HEK293 (cell line): ENCODE results near the gene NPAS1.

Experiments used
- CTCF ChIP-seq: fragments of 450-650 bp; formaldehyde crosslinking; IDR thresholded peaks from 2 replicates; pipeline ENCODE4 v1.5.1; 2016; ENCODE audit warnings: missing biosample characterization, missing genetic modification characterization
- GLI2 ChIP-seq: fragments of 450-650 bp; formaldehyde crosslinking; IDR thresholded peaks from 2 replicates; pipeline ENCODE4; 2017; ENCODE audit warnings: missing biosample characterization, missing genetic modification characterization, low read depth, borderline replicate concordance
- KLF10 ChIP-seq: fragments of 450-650 bp; IDR thresholded peaks from 2 replicates; pipeline ENCODE4 v1.5.1; 2018; ENCODE audit warnings: missing biosample characterization, mild to moderate bottlenecking, missing genetic modification characterization
- KLF16 ChIP-seq: fragments of 450-650 bp; formaldehyde crosslinking; IDR thresholded peaks from 2 replicates; pipeline ENCODE4 v1.5.1; 2017; ENCODE audit warnings: missing biosample characterization, missing genetic modification characterization
- PRDM10 ChIP-seq: fragments of 450-650 bp; formaldehyde crosslinking; IDR thresholded peaks from 2 replicates; pipeline ENCODE4 v1.5.1; 2016; ENCODE audit warnings: missing biosample characterization, missing genetic modification characterization
- PRDM2 ChIP-seq: fragments of 450-650 bp; formaldehyde crosslinking; IDR thresholded peaks from 2 replicates; pipeline ENCODE4 v1.5.1; 2016; ENCODE audit warnings: missing biosample characterization, missing genetic modification characterization, borderline replicate concordance
- SCRT1 ChIP-seq: fragments of 450-650 bp; formaldehyde crosslinking; IDR thresholded peaks from 2 replicates; pipeline ENCODE4 v1.5.1; 2016; ENCODE audit warnings: missing biosample characterization, missing genetic modification characterization, borderline replicate concordance
- ZBTB44 ChIP-seq: fragments of 450-650 bp; IDR thresholded peaks from 2 replicates; pipeline ENCODE4 v1.5.1; 2018; ENCODE audit warnings: missing biosample characterization, mild to moderate bottlenecking, missing genetic modification characterization
- ZBTB7A ChIP-seq: fragments of 450-650 bp; formaldehyde crosslinking; IDR thresholded peaks from 2 replicates; pipeline ENCODE4 v1.5.1; 2016; ENCODE audit warnings: low read depth, missing biosample characterization, missing genetic modification characterization
- ZNF2 ChIP-seq: fragments of 450-650 bp; formaldehyde crosslinking; IDR thresholded peaks from 2 replicates; pipeline ENCODE4 v1.5.1; 2016; ENCODE audit warnings: missing biosample characterization, missing genetic modification characterization
- ZNF274 ChIP-seq, 2 experiments: fragments of 200-500 bp in 1 of 2; fragments of 450-650 bp in 1 of 2; sonication (Bioruptor generic) in 1 of 2; formaldehyde crosslinking in 1 of 2; IDR thresholded peaks; 2 replicates each; pipeline versions ENCODE4 v1.5.1 to v1.6.1; 2014 to 2016; ENCODE audit warnings: borderline replicate concordance in 1 of 2, inconsistent platforms in 1 of 2, low read length in 1 of 2, missing biosample characterization in 1 of 2, missing genetic modification characterization in 1 of 2
- TF ChIP-seq, protein P1 (sequence below): fragments of 450-650 bp; formaldehyde crosslinking; IDR thresholded peaks from 2 replicates; pipeline ENCODE4 v1.5.1; 2017; ENCODE audit warnings: missing biosample characterization, missing genetic modification characterization
- TF ChIP-seq, protein P2 (sequence below): fragments of 450-650 bp; formaldehyde crosslinking; IDR thresholded peaks from 2 replicates; pipeline ENCODE4 v1.5.1; 2017; ENCODE audit warnings: missing biosample characterization, mild to moderate bottlenecking, missing genetic modification characterization, moderate library complexity
- TF ChIP-seq, protein P3 (sequence below): fragments of 450-650 bp; formaldehyde crosslinking; conservative IDR thresholded peaks from 2 replicates; pipeline ENCODE4 v1.5.1; 2016; ENCODE audit warnings: low read depth, missing biosample characterization, missing genetic modification characterization

NPAS1 gene

DNA sequence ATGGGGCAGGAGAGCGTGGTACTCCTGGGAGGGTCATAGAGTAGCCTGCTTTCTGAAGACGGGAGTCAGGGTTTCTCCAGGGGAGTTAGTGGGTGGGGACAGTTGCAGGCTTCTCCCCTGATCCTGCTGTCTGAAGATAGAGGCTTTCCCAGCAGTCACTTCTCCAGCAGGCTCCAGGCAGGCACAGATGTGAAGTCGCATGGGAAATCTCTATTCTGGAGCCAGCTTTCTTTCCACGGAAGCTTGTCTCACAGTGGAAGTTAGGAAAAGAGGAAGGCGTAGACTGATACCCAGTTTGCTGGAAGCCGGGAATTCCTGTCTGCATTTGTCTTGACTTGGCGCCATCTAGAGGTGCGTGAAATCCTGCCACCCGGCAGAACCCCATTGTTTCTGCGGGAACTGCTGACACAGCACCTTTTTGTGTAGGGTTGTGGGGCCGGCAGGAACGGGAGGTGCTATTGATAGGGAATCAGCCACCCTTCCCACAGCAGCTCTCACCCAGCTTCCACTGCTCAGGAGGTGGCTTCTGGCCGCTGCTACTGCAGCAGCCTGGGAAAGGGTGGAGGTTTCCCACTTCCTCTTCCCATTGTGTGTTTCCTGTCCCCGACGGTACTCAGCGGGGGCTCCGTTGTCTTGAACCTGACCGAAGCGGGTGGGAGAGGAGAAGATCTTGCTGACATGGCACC lies 28.5 kb upstream of the NPAS1 start (continued):
- TF ChIP-seq ZBTB44 (tag by site-specific recombination) = peak; percentile 60; the same call in 1 of the 2 replicates
- TF ChIP-seq ZNF2 (tag by site-specific recombination) = peak; percentile 71
- no peak for TF ChIP-seq PRDM2 (tag by site-specific recombination)
- TF ChIP-seq SCRT1 (tag by site-specific recombination) = no peak
- TF ChIP-seq, protein P1, sequence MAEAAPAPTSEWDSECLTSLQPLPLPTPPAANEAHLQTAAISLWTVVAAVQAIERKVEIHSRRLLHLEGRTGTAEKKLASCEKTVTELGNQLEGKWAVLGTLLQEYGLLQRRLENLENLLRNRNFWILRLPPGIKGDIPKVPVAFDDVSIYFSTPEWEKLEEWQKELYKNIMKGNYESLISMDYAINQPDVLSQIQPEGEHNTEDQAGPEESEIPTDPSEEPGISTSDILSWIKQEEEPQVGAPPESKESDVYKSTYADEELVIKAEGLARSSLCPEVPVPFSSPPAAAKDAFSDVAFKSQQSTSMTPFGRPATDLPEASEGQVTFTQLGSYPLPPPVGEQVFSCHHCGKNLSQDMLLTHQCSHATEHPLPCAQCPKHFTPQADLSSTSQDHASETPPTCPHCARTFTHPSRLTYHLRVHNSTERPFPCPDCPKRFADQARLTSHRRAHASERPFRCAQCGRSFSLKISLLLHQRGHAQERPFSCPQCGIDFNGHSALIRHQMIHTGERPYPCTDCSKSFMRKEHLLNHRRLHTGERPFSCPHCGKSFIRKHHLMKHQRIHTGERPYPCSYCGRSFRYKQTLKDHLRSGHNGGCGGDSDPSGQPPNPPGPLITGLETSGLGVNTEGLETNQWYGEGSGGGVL (tag by site-specific recombination) = no peak
- TF ChIP-seq KLF10 (tag by site-specific recombination) = peak; percentile 68; the same call in 1 of the 2 replicates
- TF ChIP-seq, protein P2, sequence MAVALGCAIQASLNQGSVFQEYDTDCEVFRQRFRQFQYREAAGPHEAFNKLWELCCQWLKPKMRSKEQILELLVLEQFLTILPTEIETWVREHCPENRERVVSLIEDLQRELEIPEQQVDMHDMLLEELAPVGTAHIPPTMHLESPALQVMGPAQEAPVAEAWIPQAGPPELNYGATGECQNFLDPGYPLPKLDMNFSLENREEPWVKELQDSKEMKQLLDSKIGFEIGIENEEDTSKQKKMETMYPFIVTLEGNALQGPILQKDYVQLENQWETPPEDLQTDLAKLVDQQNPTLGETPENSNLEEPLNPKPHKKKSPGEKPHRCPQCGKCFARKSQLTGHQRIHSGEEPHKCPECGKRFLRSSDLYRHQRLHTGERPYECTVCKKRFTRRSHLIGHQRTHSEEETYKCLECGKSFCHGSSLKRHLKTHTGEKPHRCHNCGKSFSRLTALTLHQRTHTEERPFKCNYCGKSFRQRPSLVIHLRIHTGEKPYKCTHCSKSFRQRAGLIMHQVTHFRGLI (tag by site-specific recombination) = no peak
- no peak; the same call in 1 of the 2 replicates for TF ChIP-seq KLF16 (tag by site-specific recombination)
- peak; percentile 84 for TF ChIP-seq CTCF (tag by site-specific recombination)
- TF ChIP-seq PRDM10 (tag by site-specific recombination) = 0 out of 2 replicates have a peak, but pooled peaks have one; percentile 17
- TF ChIP-seq GLI2 = no peak
- TF ChIP-seq, protein P3, sequence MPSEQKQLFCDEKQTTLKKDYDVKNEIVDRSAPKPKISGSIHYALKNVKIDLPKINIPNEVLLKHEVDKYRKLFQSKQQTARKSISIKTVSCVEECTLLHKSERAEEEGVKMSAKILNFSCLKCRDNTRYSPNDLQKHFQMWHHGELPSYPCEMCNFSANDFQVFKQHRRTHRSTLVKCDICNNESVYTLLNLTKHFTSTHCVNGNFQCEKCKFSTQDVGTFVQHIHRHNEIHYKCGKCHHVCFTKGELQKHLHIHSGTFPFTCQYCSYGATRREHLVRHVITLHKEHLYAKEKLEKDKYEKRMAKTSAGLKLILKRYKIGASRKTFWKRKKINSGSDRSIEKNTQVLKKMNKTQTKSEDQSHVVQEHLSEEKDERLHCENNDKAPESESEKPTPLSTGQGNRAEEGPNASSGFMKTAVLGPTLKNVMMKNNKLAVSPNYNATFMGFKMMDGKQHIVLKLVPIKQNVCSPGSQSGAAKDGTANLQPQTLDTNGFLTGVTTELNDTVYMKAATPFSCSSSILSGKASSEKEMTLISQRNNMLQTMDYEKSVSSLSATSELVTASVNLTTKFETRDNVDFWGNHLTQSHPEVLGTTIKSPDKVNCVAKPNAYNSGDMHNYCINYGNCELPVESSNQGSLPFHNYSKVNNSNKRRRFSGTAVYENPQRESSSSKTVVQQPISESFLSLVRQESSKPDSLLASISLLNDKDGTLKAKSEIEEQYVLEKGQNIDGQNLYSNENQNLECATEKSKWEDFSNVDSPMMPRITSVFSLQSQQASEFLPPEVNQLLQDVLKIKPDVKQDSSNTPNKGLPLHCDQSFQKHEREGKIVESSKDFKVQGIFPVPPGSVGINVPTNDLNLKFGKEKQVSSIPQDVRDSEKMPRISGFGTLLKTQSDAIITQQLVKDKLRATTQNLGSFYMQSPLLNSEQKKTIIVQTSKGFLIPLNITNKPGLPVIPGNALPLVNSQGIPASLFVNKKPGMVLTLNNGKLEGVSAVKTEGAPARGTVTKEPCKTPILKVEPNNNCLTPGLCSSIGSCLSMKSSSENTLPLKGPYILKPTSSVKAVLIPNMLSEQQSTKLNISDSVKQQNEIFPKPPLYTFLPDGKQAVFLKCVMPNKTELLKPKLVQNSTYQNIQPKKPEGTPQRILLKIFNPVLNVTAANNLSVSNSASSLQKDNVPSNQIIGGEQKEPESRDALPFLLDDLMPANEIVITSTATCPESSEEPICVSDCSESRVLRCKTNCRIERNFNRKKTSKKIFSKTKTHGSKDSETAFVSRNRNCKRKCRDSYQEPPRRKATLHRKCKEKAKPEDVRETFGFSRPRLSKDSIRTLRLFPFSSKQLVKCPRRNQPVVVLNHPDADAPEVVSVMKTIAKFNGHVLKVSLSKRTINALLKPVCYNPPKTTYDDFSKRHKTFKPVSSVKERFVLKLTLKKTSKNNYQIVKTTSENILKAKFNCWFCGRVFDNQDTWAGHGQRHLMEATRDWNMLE (tag by site-specific recombination) = no peak
- no peak for TF ChIP-seq ZBTB7A (tag by site-specific recombination)
- TF ChIP-seq ZNF274 (IDR thresholded peaks at IDR 0.05; ENCODE audit: low read length) = no peak
- no peak for TF ChIP-seq ZNF274 (tag by site-specific recombination; IDR thresholded peaks at IDR 0.05; ENCODE audit: borderline replicate concordance)
